Right lobe of liver (tissue), 6 donors: ENCODE data around the gene PHKG2. TPM values are rescaled to one million over a fixed set of nuclear protein-coding genes. Genes with fewer than 3 reads are reported as not detected.

ENCODE experiments used
- ATAC-seq, 4 donors: fragments of 200-7000 bp; cut with Tn5 transposase; one replicate each; pipeline ENCODE4 v1.9.1; 2020; ENCODE audit warnings: mild to moderate bottlenecking in 4 of 4, moderate library complexity in 4 of 4
- DNase-seq, 3 donors: peaks; one replicate each; pipeline ENCODE4 v3.0.0-alpha.2; 2020
- H3K27ac ChIP-seq, 3 donors: fragments of 200-600 bp; one replicate each; pipeline ENCODE4 v1.8.0; 2022
- H3K27me3 ChIP-seq, 2 donors: fragments of 200-600 bp; one replicate each; pipeline ENCODE4 v1.8.0; 2022
- H3K36me3 ChIP-seq, 4 donors: fragments of 200-600 bp; sonication (generic) in 1 of 4; one replicate each; pipeline versions ENCODE4 v1.5.1 to v1.8.0; 2017 to 2022; ENCODE audit warnings: control low read depth in 1 of 4
- H3K4me1 ChIP-seq, 4 donors: fragments of 200-600 bp; sonication (generic) in 1 of 4; one replicate each; pipeline versions ENCODE4 v1.5.1 to v1.8.0; 2017 to 2022; ENCODE audit warnings: control low read depth in 1 of 4
- H3K4me3 ChIP-seq, 3 donors: fragments of 200-600 bp; one replicate each; pipeline ENCODE4 v1.8.0; 2022
- H3K9me3 ChIP-seq, 4 donors: fragments of 200-600 bp; sonication (generic) in 1 of 4; one replicate each; pipeline versions ENCODE4 v1.5.1 to v1.8.0; 2017 to 2022; ENCODE audit warnings: control low read depth in 1 of 4
- POLR2A ChIP-seq: fragments of 450-650 bp; IDR thresholded peaks from one replicate; pipeline ENCODE4 v1.6.1; 2017; ENCODE audit warnings: antibody characterized with exemption, mild to moderate bottlenecking
- WGBS: methylation state at CpG from one replicate; pipeline ENCODE4 v1.1.6; 2018; ENCODE audit warnings: low coverage, low lambda C conversion rate; ENCODE audit not compliant: insufficient coverage; ENCODE audit errors: missing lambda C conversion rate; 5-methylcytosine and 5-hydroxymethylcytosine counted together
- intact Hi-C, 2 donors: fragments of 100-400 bp; cut with DNase I; formaldehyde crosslinking; loops; one replicate each; pipeline versions ENCODE4 v1.11.2 to v1.14.1; 2022
- total RNA-seq, 6 experiments: library from RNA; depleted of rRNA in 2 of 6; stranded (reverse); fragments of >200 nt in 2 of 6; fragmentation: NEBNext Ultra II Directional in 3 of 6; extraction: Animal tissue kit (Norgen Biotek cat#: 25700) in 3 of 6; gene quantifications; one replicate each; pipeline versions ENCODE4 v1.1.0 to v1.2.4, GENCODE V29; 2016 to 2023
- TF ChIP-seq, protein P1 (sequence below), 4 donors: fragments of 200-600 bp in 3 of 4; fragments of 450-650 bp in 1 of 4; IDR thresholded peaks; one replicate each; pipeline versions ENCODE4 v1.5.1 to v1.8.0; 2016 to 2022; ENCODE audit warnings: antibody characterized with exemption in 4 of 4, mild to moderate bottlenecking in 2 of 4
- donor health status: DM: no; HTN: yes; CAD: no.
- donor health status: DM: no; HTN: no; CAD: no.
- donor health status: DM: no; HTN: no; CAD: no.
- donor health status: DM: no; HTN: yes; CAD: no.
- donor health status: DM: no; HTN: yes; CAD: no.

The PHKG2 gene
- total RNA-seq, 6 experiments from 2014 or later, result 17.1 to 22.1 (median 18.4) TPM

DNA sequence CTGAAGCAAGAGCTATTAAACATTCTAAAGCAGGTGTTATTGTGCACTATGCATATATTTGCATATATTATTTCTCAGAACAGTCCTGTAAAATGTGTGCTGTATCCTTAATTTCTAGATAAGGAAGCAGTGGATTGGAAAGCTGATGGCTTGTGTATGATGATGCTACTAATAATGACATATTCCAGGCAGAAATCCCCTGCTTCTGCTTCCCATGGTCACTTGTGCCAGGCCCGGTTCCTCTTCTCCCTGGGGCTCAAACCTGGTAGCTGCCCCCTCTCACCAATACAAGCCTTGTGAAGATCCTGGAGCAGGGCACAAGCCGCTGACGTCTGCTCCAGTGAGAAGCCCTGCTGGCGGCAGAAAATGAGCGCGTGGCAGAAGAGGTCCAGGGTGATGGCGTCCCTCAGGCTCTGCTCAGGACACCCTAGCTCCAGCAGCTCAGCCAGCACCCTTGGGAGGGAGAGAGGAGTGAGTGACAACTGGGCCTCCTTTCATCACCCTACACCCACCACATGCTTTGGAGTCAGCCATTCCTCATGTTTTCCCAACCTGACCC, 11.9 kb downstream of the PHKG2 start:
- TF ChIP-seq POLR2A, result no peak
- TF ChIP-seq, protein P1, sequence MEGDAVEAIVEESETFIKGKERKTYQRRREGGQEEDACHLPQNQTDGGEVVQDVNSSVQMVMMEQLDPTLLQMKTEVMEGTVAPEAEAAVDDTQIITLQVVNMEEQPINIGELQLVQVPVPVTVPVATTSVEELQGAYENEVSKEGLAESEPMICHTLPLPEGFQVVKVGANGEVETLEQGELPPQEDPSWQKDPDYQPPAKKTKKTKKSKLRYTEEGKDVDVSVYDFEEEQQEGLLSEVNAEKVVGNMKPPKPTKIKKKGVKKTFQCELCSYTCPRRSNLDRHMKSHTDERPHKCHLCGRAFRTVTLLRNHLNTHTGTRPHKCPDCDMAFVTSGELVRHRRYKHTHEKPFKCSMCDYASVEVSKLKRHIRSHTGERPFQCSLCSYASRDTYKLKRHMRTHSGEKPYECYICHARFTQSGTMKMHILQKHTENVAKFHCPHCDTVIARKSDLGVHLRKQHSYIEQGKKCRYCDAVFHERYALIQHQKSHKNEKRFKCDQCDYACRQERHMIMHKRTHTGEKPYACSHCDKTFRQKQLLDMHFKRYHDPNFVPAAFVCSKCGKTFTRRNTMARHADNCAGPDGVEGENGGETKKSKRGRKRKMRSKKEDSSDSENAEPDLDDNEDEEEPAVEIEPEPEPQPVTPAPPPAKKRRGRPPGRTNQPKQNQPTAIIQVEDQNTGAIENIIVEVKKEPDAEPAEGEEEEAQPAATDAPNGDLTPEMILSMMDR (IDR thresholded peaks at IDR 0.05), result no peak
- Histone ChIP-seq H3K27ac (no peak overlapping the region), H3K36me3 (peaks cover 0 to 21% (median 4%) of the 10 kb centered on the region in 4 donors), H3K27me3 (no peaks in the 10 kb centered on the region), H3K4me1 (peaks cover 0 to 24% (median 9%) of the 10 kb centered on the region in 4 donors), H3K4me3 (no peak overlapping the region), H3K9me3 (no peaks in the 10 kb centered on the region)
- ATAC-seq (no peak), DNase-seq (no peak)
- WGBS, result 100% methylated on average over 1 of the region's 7 CpGs
- intact Hi-C loops, result no loop called here

DNA sequence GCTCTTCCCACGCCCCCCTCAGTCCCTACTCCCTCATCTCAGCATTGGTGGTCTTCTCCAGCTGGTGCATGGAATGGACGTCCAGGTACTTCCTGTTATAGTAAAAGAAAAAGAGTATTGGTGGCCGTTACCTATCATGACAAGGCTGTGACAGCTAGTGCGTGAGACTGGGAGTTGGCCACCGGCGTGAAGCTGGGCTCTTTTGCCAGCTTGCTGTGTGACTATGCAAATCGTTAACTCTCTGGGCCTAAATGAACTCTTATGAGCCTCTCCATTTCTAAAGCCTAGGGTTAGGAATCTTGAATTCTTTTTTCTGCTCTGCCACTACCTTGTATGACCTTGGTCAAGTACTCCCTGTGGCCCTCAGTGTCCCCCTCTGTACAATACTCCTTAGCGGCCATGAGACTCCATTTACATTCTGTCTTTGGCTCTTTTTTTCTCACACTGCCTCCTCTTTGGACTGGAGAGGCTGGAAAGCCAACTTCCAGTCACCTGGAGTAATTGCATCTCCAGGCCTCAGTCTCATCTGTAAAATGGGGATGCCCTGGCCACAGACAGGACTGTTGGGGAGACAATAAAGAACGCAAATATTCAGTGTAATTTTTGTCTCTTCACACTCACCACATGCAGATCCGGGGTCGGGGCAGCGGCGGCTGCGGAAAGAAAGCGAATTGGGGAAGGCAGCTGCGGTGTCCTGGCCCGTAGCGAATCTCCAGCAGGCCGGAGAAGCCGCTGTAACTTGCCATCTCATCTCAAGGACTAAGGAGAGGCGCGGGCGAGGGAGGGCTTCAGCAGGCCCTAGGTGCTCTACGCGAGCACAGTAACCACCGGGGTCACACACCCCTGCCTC, 12.6 kb downstream of the PHKG2 start:
- no peaks in the 10 kb centered on the region for H3K9me3 ChIP-seq
- TF ChIP-seq, protein P1 (IDR thresholded peaks at IDR 0.05), result no peak
- TF ChIP-seq POLR2A, result no peak
- WGBS, result 54% methylated on average over 14 of the region's 26 CpGs
- H3K27me3 ChIP-seq, result no peaks in the 10 kb centered on the region
- no peak overlapping the region for H3K27ac ChIP-seq
- peak overlapping the region; percentile 68 to 81 (median 78) for H3K4me3 ChIP-seq
- H3K4me1 ChIP-seq, result peaks cover 0 to 24% (median 9%) of the 10 kb centered on the region in 4 donors
- intact Hi-C loops, result no loop called here
- H3K36me3 ChIP-seq, result peaks cover 0 to 28% (median 8%) of the 10 kb centered on the region in 4 donors
- ATAC-seq (no peak), DNase-seq (no peak)

DNA sequence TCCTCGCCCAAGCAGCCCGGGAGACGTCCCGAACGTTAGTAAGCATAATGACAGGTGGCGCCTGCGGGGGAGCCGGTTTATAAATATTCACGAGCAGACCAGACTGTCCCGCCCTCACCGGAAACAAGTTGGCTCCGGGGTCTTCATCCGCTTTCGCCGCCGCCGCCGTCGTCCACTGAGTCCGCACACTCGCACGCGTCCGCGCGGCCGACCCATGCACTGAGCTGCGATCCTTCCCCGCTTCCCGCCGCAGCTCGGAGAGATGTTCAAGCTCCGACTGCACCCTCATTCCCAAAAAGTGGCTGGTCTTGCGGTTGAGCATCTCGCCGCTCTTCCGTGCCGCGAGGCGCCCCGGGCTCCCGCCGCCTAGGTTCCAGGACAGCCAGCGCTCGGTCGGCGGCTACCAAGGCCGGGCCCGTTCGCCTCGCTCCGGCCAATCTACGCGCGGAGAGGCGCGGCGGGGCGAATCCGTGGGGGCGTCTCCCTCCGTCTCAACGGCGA, 13.3 kb downstream of the PHKG2 start:
- H3K9me3 ChIP-seq, result no peaks in the 10 kb centered on the region
- intact Hi-C loops, result no loop called here
- TF ChIP-seq, protein P1 (IDR thresholded peaks at IDR 0.05), result no peak
- TF ChIP-seq POLR2A, result no peak
- H3K27me3 ChIP-seq, result no peaks in the 10 kb centered on the region
- H3K36me3 ChIP-seq, result peaks cover 0 to 35% (median 13%) of the 10 kb centered on the region in 4 donors
- H3K27ac ChIP-seq, result no peak overlapping the region
- H3K4me3 ChIP-seq, result peak overlapping the region; percentile 68 to 81 (median 78)
- 1% methylated on average over 17 of the region's 64 CpGs for WGBS
- ATAC-seq (peak; percentile 11 to 51 (median 13)), DNase-seq (no peak)
- peaks cover 0 to 24% (median 9%) of the 10 kb centered on the region in 4 donors for H3K4me1 ChIP-seq

DNA sequence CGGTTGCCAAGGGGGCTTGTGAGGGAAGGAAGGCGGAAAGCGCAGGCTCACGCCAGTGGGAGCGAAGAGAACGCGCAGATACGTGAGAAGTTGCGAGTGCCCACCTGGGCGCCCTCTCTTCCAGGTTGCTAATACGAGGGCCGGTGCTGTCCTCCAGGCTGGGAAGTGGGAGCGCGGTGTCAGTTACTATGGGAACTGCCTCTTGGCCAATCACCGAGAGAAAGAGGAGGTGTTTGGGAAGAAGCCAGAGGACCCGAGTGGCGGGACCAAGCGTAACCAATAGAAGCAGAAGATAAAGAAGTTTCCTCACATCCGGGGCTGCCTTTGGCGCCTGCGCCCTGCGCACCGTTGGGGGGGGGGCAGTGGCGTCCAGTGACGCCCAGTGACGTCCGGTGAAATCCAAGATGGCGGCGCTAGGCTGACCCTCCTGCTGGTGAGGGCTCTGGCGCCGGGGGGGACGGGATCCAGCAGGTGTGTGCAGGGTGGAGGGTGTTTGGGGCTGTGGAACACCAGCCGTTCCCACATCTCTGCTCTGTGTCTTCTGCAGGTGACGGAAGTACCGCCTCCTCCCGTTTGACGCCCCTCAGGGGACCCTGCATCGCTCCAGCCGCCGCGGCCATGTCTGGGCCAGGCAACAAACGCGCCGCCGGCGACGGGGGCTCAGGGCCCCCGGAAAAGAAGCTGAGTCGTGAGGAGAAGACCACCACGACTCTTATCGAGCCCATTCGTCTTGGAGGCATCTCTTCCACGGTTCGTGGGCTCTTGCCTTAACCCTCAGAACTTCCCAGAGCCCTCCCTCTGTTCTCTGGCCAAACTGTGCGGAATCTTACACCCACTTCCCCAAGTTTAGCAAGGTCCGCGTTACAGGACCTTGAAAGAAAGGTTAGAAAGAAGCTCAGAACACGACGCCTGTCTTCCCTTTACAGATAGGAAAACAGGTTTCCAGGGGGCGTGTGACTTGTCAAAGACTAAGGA, 14.0 kb downstream of the PHKG2 start, which contains the start of the genes CFAP119 and RNF40:
Gene CFAP119 (minus strand): TSS at position 135 of the 975 bp plus-strand sequence. CDS start 314 bp downstream, outside the sequence.
Gene RNF40 (plus strand): TSS at position 395 of the 975 bp plus-strand sequence. CDS start 224 bp downstream, at position 619.
- DNase-seq (peak; percentile 95 to 97 (median 96)), ATAC-seq (peak; percentile 96 to 98 (median 97))
- H3K36me3 ChIP-seq, result peaks cover 0 to 42% (median 15%) of the 10 kb centered on the region in 4 donors
- peak; percentile 67 for TF ChIP-seq POLR2A
- TF ChIP-seq, protein P1 (IDR thresholded peaks at IDR 0.05), result no peak
- no peaks in the 10 kb centered on the region for H3K27me3 ChIP-seq
- intact Hi-C loops, result no loop called here
- H3K9me3 ChIP-seq, result no peaks in the 10 kb centered on the region
- H3K27ac ChIP-seq, result peak within 1 kb of the TSS; percentile 55 to 88 (median 86)
- H3K4me3 ChIP-seq, result peak within 1 kb of the TSS; percentile 68 to 81 (median 78)
- peaks cover 0 to 24% (median 9%) of the 10 kb centered on the region in 4 donors for H3K4me1 ChIP-seq
- 0% methylated on average over 28 of the region's 60 CpGs for WGBS
